Astrocyte of the spinal cord (primary cell): ENCODE results near the gene TTC22.

Experiments
- DNase-seq: peaks from one replicate; pipeline ENCODE4 v3.0.0; 2011; ENCODE audit warnings: low read depth, low spot score
- H3K4me3 ChIP-seq: 2 replicates; pipeline ENCODE4 v1.5.1; 2011; ENCODE audit warnings: low read depth, mild to moderate bottlenecking, low read length, moderate library complexity
- CTCF ChIP-seq: IDR thresholded peaks from 2 replicates; pipeline ENCODE4 v1.5.1; 2012; ENCODE audit warnings: low read depth, mild to moderate bottlenecking, low read length, inconsistent platforms
- in situ Hi-C: cut with HindIII; loops from 2 replicates; pipeline ENCODE4 v1.10.0; 2017; ENCODE audit warnings: low sequenced_read_pairs

TTC22 gene

GRCh38 chr1:54796902-54797301, 4.2 kb downstream of the TTC22 start:
- no peak for TF ChIP-seq CTCF
- no peak overlapping the region for H3K4me3 ChIP-seq
- DNase-seq, result no peak
- in situ Hi-C loops, result no loop called here

GRCh38 chr1:54795841-54796468, 5.2 kb downstream of the TTC22 start:
- H3K4me3 ChIP-seq, result no peak overlapping the region
- TF ChIP-seq CTCF, result no peak
- in situ Hi-C loops, result no loop called here
- DNase-seq, result no peak

GRCh38 chr1:54795356-54795665, 5.8 kb downstream of the TTC22 start:
- DNase-seq, result no peak
- in situ Hi-C loops, result no loop called here
- no peak for TF ChIP-seq CTCF
- no peak overlapping the region for H3K4me3 ChIP-seq

- in situ Hi-C loops, result no loop called here
- no peak for TF ChIP-seq CTCF
- H3K4me3 ChIP-seq, result no peak overlapping the region
- DNase-seq, result no peak
Observed at GRCh38 chr1:54794451-54795355, 6.4 kb downstream of the TTC22 start.

- no peak overlapping the region for H3K4me3 ChIP-seq
Observed at GRCh38 chr1:54792686-54793282, 8.3 kb downstream of the TTC22 start.

More at GRCh38 chr1:54792686-54793282, 8.3 kb downstream of the TTC22 start:
- no peak for TF ChIP-seq CTCF
- in situ Hi-C loops, result no loop called here
- DNase-seq, result no peak
